Astrocyte (in vitro differentiated cells and primary cell): ENCODE data around the gene RARB. TPM values are rescaled to one million over a fixed set of nuclear protein-coding genes. Genes with fewer than 3 reads are reported as not detected.

ENCODE experiments used
- DNase-seq: peaks from one replicate; pipeline ENCODE4 v3.0.0-alpha.2; 2010; ENCODE audit warnings: low read depth
- FAIRE-seq: peaks from 2 replicates; lab custom pipeline; 2011; peaks lifted over from hg19 to GRCh38; lab: Jason Lieb, UNC
- H2AFZ ChIP-seq: 2 replicates; pipeline ENCODE4 v1.6.0; 2012; ENCODE audit warnings: low read depth, low read length, inconsistent platforms
- H3K27ac ChIP-seq: 2 replicates; pipeline ENCODE4 v1.5.1; 2011; ENCODE audit warnings: low read depth, low read length, inconsistent platforms
- H3K27me3 ChIP-seq: 2 replicates; pipeline ENCODE4 v1.6.0; 2011; ENCODE audit warnings: low read length, inconsistent platforms; ENCODE audit not compliant: insufficient read depth
- H3K36me3 ChIP-seq: 2 replicates; pipeline ENCODE4 v1.5.1; 2011; ENCODE audit warnings: low read length, inconsistent platforms; ENCODE audit not compliant: insufficient read depth
- H3K4me1 ChIP-seq: 2 replicates; pipeline ENCODE4 v1.5.1; 2011; ENCODE audit warnings: low read length, inconsistent platforms; ENCODE audit not compliant: insufficient read depth
- H3K4me2 ChIP-seq: 2 replicates; pipeline ENCODE4 v1.6.0; 2012; ENCODE audit warnings: low read length, inconsistent platforms
- H3K4me3 ChIP-seq: 2 replicates; pipeline ENCODE4 v1.5.1; 2011; ENCODE audit warnings: low read depth, mild to moderate bottlenecking, low read length, inconsistent platforms; ENCODE audit not compliant: insufficient read depth
- H3K79me2 ChIP-seq: 2 replicates; pipeline ENCODE4 v1.6.0; 2012; ENCODE audit warnings: mild to moderate bottlenecking, low read length, inconsistent platforms; ENCODE audit not compliant: insufficient read depth
- H3K9ac ChIP-seq: 2 replicates; pipeline ENCODE4 v1.6.0; 2012; ENCODE audit warnings: mild to moderate bottlenecking, low read length, inconsistent platforms
- H3K9me3 ChIP-seq: 2 replicates; pipeline ENCODE4 v1.5.1; 2012; ENCODE audit warnings: low read depth, mild to moderate bottlenecking, low read length, inconsistent platforms; ENCODE audit not compliant: insufficient read depth
- H4K20me1 ChIP-seq: 2 replicates; pipeline ENCODE4 v1.6.0; 2012; ENCODE audit warnings: low read length, inconsistent platforms; ENCODE audit not compliant: insufficient read depth
- H3K27ac Mint-ChIP-seq: one replicate; pipeline ENCODE4 v1.8.0; 2021; ENCODE audit warnings: mild to moderate bottlenecking, mixed read lengths; ENCODE audit not compliant: unreplicated experiment
- H3K27me3 Mint-ChIP-seq: one replicate; pipeline ENCODE4 v1.8.0; 2021; ENCODE audit warnings: low read depth, mixed read lengths; ENCODE audit not compliant: unreplicated experiment
- H3K36me3 Mint-ChIP-seq: one replicate; pipeline ENCODE4 v1.8.0; 2021; ENCODE audit warnings: low read depth, mixed read lengths; ENCODE audit not compliant: unreplicated experiment
- H3K4me1 Mint-ChIP-seq: one replicate; pipeline ENCODE4 v1.8.0; 2021; ENCODE audit warnings: low read depth, mixed read lengths; ENCODE audit not compliant: unreplicated experiment
- H3K4me3 Mint-ChIP-seq: one replicate; pipeline ENCODE4 v1.8.0; 2021; ENCODE audit warnings: mild to moderate bottlenecking, moderate library complexity, mixed read lengths; ENCODE audit not compliant: unreplicated experiment
- H3K9me3 Mint-ChIP-seq: one replicate; pipeline ENCODE4 v1.8.0; 2021; ENCODE audit warnings: mild to moderate bottlenecking, mixed read lengths; ENCODE audit not compliant: unreplicated experiment
- EZH2 ChIP-seq: IDR thresholded peaks from 2 replicates; pipeline ENCODE4 v1.6.1; 2012; ENCODE audit warnings: mild to moderate bottlenecking, low read length, inconsistent platforms; ENCODE audit not compliant: insufficient read depth
- total RNA-seq: library from RNA; stranded (reverse); gene quantifications from 2 replicates; pipeline ENCODE4 v1.2.1, GENCODE V29; 2021
- TF ChIP-seq, protein P1 (sequence below): IDR thresholded peaks from 2 replicates; pipeline ENCODE4 v1.5.1; 2011; ENCODE audit warnings: low read depth, mild to moderate bottlenecking, inconsistent platforms, low read length, moderate library complexity; ENCODE audit not compliant: insufficient read depth

The RARB gene
- total RNA-seq, 1 donor from 2014 or later: 0.27 TPM

DNA sequence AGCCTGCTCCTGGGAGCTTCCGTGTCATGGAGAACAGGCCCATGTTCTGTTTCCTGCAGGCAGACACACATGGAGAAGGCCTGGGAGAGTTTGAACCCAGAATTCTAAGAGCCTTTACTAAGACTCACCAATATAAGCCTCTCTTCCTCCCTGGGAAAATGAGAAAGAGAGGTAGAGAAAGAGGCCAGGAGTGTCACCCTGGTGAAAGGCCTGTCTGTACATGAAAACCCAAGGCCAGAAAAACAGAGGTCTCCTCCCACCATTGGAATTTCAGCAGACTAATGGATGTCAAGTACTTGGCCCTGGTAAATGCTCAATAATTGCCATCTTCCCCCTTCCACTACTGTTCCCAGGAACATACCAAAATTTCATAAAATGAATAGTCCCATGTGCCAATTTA, 119.0 kb downstream of the RARB start:
- H3K36me3 ChIP-seq: no peaks in the 10 kb centered on the region
- no peak for DNase-seq
- H3K4me2 ChIP-seq: no peak overlapping the region
- H3K36me3 Mint-ChIP-seq: no peaks in the 10 kb centered on the region
- H3K4me1 Mint-ChIP-seq: peaks cover 10% of the 10 kb centered on the region
- H3K27ac Mint-ChIP-seq: no peak overlapping the region
- H3K4me3 Mint-ChIP-seq: no peak overlapping the region
- H3K4me1 ChIP-seq: peaks cover 11% of the 10 kb centered on the region
- peaks cover 21% of the 10 kb centered on the region for H4K20me1 ChIP-seq
- H3K27ac ChIP-seq: no peak overlapping the region
- no peak overlapping the region for H3K4me3 ChIP-seq
- H3K27me3 Mint-ChIP-seq: peaks cover 5% of the 10 kb centered on the region
- no peaks in the 10 kb centered on the region for H3K9me3 ChIP-seq
- H3K9ac ChIP-seq: no peak overlapping the region
- H3K9me3 Mint-ChIP-seq: peaks cover 3% of the 10 kb centered on the region
- H3K27me3 ChIP-seq: no peaks in the 10 kb centered on the region
- FAIRE-seq: no peak
- peaks cover 54% of the 10 kb centered on the region for H3K79me2 ChIP-seq
- H2AFZ ChIP-seq: no peak overlapping the region
- TF ChIP-seq, protein P1, sequence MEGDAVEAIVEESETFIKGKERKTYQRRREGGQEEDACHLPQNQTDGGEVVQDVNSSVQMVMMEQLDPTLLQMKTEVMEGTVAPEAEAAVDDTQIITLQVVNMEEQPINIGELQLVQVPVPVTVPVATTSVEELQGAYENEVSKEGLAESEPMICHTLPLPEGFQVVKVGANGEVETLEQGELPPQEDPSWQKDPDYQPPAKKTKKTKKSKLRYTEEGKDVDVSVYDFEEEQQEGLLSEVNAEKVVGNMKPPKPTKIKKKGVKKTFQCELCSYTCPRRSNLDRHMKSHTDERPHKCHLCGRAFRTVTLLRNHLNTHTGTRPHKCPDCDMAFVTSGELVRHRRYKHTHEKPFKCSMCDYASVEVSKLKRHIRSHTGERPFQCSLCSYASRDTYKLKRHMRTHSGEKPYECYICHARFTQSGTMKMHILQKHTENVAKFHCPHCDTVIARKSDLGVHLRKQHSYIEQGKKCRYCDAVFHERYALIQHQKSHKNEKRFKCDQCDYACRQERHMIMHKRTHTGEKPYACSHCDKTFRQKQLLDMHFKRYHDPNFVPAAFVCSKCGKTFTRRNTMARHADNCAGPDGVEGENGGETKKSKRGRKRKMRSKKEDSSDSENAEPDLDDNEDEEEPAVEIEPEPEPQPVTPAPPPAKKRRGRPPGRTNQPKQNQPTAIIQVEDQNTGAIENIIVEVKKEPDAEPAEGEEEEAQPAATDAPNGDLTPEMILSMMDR: no peak
- TF ChIP-seq EZH2: no peak

DNA sequence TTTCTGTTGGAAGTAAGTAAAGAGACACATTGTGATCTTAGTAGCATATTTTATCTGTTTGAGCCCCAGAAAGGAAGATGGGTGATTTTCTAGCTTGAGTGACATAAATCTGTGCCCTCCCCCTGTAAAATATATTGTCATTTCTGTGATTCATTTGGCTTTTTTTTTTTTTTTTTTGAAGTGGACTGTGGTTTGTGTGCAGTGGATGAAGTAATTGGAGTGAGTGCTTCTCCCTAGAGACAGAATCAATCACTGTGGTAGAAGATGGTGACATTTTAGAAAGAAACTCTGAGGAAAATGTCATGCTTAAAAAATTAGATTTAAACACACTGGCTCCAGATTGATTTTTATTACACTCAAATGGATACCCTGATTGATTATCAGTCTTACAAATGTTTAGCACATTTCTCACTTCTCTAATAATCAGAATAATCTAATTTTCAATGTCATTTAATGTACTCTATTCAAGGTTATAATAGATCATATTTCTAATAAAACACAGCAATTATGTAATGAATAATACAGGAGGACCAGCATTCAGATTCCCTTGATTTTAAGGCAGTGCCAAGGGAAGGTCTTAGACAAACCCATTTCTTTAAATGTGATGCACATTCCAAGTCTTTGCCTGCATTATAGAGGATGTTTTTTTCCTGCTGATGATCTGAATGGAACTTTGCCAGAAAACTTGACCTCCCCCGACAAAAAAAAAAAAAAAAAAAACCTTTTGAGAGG, 120.0 kb downstream of the RARB start:
- Histone ChIP-seq H2AFZ (no peak overlapping the region), H3K9ac (no peak overlapping the region), H3K4me3 (no peak overlapping the region), H3K79me2 (peaks cover 47% of the 10 kb centered on the region), H3K36me3 (no peaks in the 10 kb centered on the region), H3K27ac (no peak overlapping the region), H3K27me3 (no peaks in the 10 kb centered on the region), H3K4me2 (no peak overlapping the region), H4K20me1 (peaks cover 21% of the 10 kb centered on the region), H3K4me1 (peaks cover 11% of the 10 kb centered on the region), H3K9me3 (no peaks in the 10 kb centered on the region)
- H3K4me3 Mint-ChIP-seq: no peak overlapping the region
- peak; percentile 44 for DNase-seq
- H3K4me1 Mint-ChIP-seq: peaks cover 10% of the 10 kb centered on the region
- TF ChIP-seq, protein P1: no peak
- TF ChIP-seq EZH2: no peak
- no peaks in the 10 kb centered on the region for H3K36me3 Mint-ChIP-seq
- H3K9me3 Mint-ChIP-seq: peaks cover 3% of the 10 kb centered on the region
- peaks cover 5% of the 10 kb centered on the region for H3K27me3 Mint-ChIP-seq
- H3K27ac Mint-ChIP-seq: no peak overlapping the region
- no peak for FAIRE-seq

DNA sequence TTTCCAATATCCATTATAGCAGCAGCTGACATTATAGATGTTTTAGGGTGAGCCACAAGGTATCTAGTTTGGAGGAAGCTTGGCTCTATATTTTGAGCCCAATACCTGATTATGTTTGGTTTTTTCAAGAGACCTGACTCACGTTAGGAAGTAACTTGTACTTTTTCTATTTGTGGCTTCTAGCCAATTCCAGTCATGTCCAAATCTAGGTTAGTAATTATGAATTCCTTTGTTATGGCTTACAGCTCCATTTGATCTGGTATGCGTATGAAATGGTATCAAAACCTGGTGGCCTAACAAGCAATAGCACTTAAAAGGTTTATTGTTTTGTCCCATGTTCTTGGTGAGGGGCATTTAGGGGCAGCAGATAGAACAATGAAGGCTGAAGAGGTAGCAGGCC, 120.8 kb downstream of the RARB start:
- Mint-ChIP-seq H3K27me3 (peaks cover 5% of the 10 kb centered on the region), H3K36me3 (no peaks in the 10 kb centered on the region), H3K4me1 (peaks cover 10% of the 10 kb centered on the region), H3K27ac (no peak overlapping the region), H3K9me3 (peaks cover 3% of the 10 kb centered on the region), H3K4me3 (no peak overlapping the region)
- no peaks in the 10 kb centered on the region for H3K9me3 ChIP-seq
- H3K36me3 ChIP-seq: no peaks in the 10 kb centered on the region
- no peak overlapping the region for H3K4me2 ChIP-seq
- H3K79me2 ChIP-seq: peaks cover 40% of the 10 kb centered on the region
- TF ChIP-seq, protein P1: no peak
- H3K27me3 ChIP-seq: no peaks in the 10 kb centered on the region
- H2AFZ ChIP-seq: no peak overlapping the region
- no peak overlapping the region for H3K27ac ChIP-seq
- peaks cover 11% of the 10 kb centered on the region for H3K4me1 ChIP-seq
- no peak overlapping the region for H3K4me3 ChIP-seq
- H3K9ac ChIP-seq: no peak overlapping the region
- FAIRE-seq: no peak
- H4K20me1 ChIP-seq: peaks cover 16% of the 10 kb centered on the region
- peak; percentile 50 for DNase-seq
